Keratinocyte (primary cell): Measurements from ENCODE around the gene DCDC2B. TPM values are rescaled to one million over a fixed set of nuclear protein-coding genes. Genes with fewer than 3 reads are reported as not detected.

ENCODE experiments used
- polyA plus RNA-seq, 5 experiments: library from polyadenylated mRNA; depleted of rRNA in 3 of 5; stranded (reverse) in 3 of 5; stranded (forward) in 1 of 5; unstranded in 1 of 5; fragments of >200 nt; gene quantifications; 1 replicate in 1 of 5; 2 replicates in 3 of 5; 3 replicates in 1 of 5; pipeline versions ENCODE4 v1.2.1 to v1.2.3, GENCODE V29; 2011 to 2012; ENCODE audit warnings: missing spikeins in 2 of 5, low read depth in 1 of 5, low replicate concordance in 1 of 5

DCDC2B gene
- polyA plus RNA-seq, 1 donor (not counting 4 experiments of a cell fraction or from before 2014, with no cell fraction given): not detected

Other genes starting within 250 kb of the DCDC2B start
- gene KHDRBS1, start 195.2 kb upstream of the DCDC2B start, polyA plus RNA-seq: 23.1 to 74.9 TPM (median 54.7 TPM) in 3 replicates
- gene TMEM39B, start 136.2 kb upstream of the DCDC2B start, polyA plus RNA-seq: 6.8 to 11.7 TPM (median 7.3 TPM) in 3 replicates
- gene KPNA6, start 101.0 kb upstream of the DCDC2B start, polyA plus RNA-seq: 34.6 to 43.1 TPM (median 42.6 TPM) in 3 replicates
- 17.1 to 35.8 TPM (median 20.0 TPM) in 3 replicates for gene TXLNA, start 29.4 kb upstream of the DCDC2B start, polyA plus RNA-seq
- gene CCDC28B, start 8.5 kb upstream of the DCDC2B start, polyA plus RNA-seq: 3.6 to 4.5 TPM (median 3.8 TPM) in 3 replicates
- gene IQCC, start 3.4 kb upstream of the DCDC2B start, polyA plus RNA-seq: 1.2 to 2.3 TPM (median 1.5 TPM) in 3 replicates
- gene TMEM234, start 13.3 kb downstream of the DCDC2B start, polyA plus RNA-seq: 14.4 to 20.1 TPM (median 16.9 TPM) in 3 replicates
- 319 to 655 TPM (median 388 TPM) in 3 replicates for gene EIF3I, start 13.3 kb downstream of the DCDC2B start, polyA plus RNA-seq
- gene FAM167B, start 38.1 kb downstream of the DCDC2B start, polyA plus RNA-seq: 0.06 to 0.07 TPM in 2 of 3 replicates, not detected in the other
- 0.10 to 0.31 TPM (median 0.16 TPM) in 3 replicates for gene LCK, start 42.2 kb downstream of the DCDC2B start, polyA plus RNA-seq
- 159 to 198 TPM (median 170 TPM) in 3 replicates for gene HDAC1, start 83.0 kb downstream of the DCDC2B start, polyA plus RNA-seq
- gene MARCKSL1, start 127.1 kb downstream of the DCDC2B start, polyA plus RNA-seq: 8.5 to 23.8 TPM (median 11.6 TPM) in 3 replicates
- 0.50 to 2.4 TPM (median 1.1 TPM) in 3 replicates for gene FAM229A, start 153.4 kb downstream of the DCDC2B start, polyA plus RNA-seq
- 0.05 to 0.16 TPM (median 0.14 TPM) in 3 replicates for gene TSSK3, start 153.4 kb downstream of the DCDC2B start, polyA plus RNA-seq
- gene BSDC1, start 185.4 kb downstream of the DCDC2B start, polyA plus RNA-seq: 37.1 to 51.8 TPM (median 38.1 TPM) in 3 replicates